Measurements from ENCODE around the gene RDH8.

GRCh38 chr19:9981406-9982260, 31.6 kb upstream of the RDH8 start:
- no peak for TF ChIP-seq CTCF (conservative IDR thresholded peaks at IDR 0.05; ENCODE audit: low read depth, low read length)
- TF ChIP-seq EZH2 (IDR thresholded peaks at IDR 0.05; ENCODE audit: borderline replicate concordance, low read depth, low read length, poor library complexity, severe bottlenecking): no peak
